Upper lobe of left lung (tissue), 6 donors: ENCODE results near the gene MYO1G. TPM values are rescaled to one million over a fixed set of nuclear protein-coding genes. Genes with fewer than 3 reads are reported as not detected.
A peak's percentile ranks its signal among the peaks of the same experiment; 100 is the strongest.

Source experiments
- ATAC-seq, 2 donors: fragments of 200-7000 bp; cut with Tn5 transposase; one replicate each; pipeline ENCODE4 v1.9.1; 2022; ENCODE audit warnings: mild to moderate bottlenecking in 2 of 2, moderate library complexity in 2 of 2; ENCODE audit not compliant: low FRiP score in 2 of 2
- DNase-seq, 2 donors: peaks; one replicate each; pipeline ENCODE4 v3.0.0-alpha.2; 2019 to 2020
- H3K27ac ChIP-seq, 4 donors: fragments of 200-600 bp; sonication (generic); one replicate each; pipeline ENCODE4 v1.5.1; 2016 to 2019
- H3K27me3 ChIP-seq, 4 donors: fragments of 200-600 bp; sonication (generic); one replicate each; pipeline ENCODE4 v1.5.1; 2017 to 2019
- H3K36me3 ChIP-seq, 4 donors: fragments of 200-600 bp; sonication (generic); one replicate each; pipeline ENCODE4 v1.5.1; 2016 to 2019
- H3K4me1 ChIP-seq, 4 donors: fragments of 200-600 bp; sonication (generic); one replicate each; pipeline ENCODE4 v1.5.1; 2018 to 2019
- H3K4me3 ChIP-seq, 4 donors: fragments of 200-600 bp; sonication (generic); one replicate each; pipeline ENCODE4 v1.5.1; 2017 to 2019; ENCODE audit warnings: mild to moderate bottlenecking in 2 of 4, moderate library complexity in 1 of 4
- H3K9me3 ChIP-seq, 4 donors: fragments of 200-600 bp; sonication (generic); one replicate each; pipeline ENCODE4 v1.5.1; 2018 to 2019
- CTCF ChIP-seq, 6 experiments: fragments of 450-650 bp in 4 of 6; fragments of 200-600 bp in 2 of 6; sonication (generic) in 2 of 6; IDR thresholded peaks; one replicate each; pipeline ENCODE4 v1.5.1; 2016 to 2019; ENCODE audit warnings: antibody characterized with exemption in 6 of 6
- EP300 ChIP-seq, 4 donors: sonication (generic); formaldehyde crosslinking; IDR thresholded peaks; one replicate each; pipeline ENCODE4 v1.5.1; 2017; ENCODE audit warnings: antibody characterized with exemption in 4 of 4, control low read depth in 2 of 4
- POLR2A ChIP-seq, 4 donors: fragments of 450-650 bp; IDR thresholded peaks; one replicate each; pipeline ENCODE4 v1.5.1; 2016 to 2017; ENCODE audit warnings: antibody characterized with exemption in 4 of 4, mild to moderate bottlenecking in 2 of 4
- POLR2AphosphoS5 ChIP-seq, 2 donors: sonication (generic); formaldehyde crosslinking; IDR thresholded peaks; one replicate each; pipeline ENCODE4 v1.5.1; 2017; ENCODE audit warnings: antibody characterized with exemption in 2 of 2
- WGBS, 2 donors: methylation state at CpG; one replicate each; pipeline ENCODE4 v1.1.5; 2017 to 2018; 5-methylcytosine and 5-hydroxymethylcytosine counted together
- total RNA-seq, 6 donors: library from RNA; depleted of rRNA in 4 of 6; stranded (reverse); fragments of >200 nt in 4 of 6; gene quantifications; one replicate each; pipeline versions ENCODE4 v1.1.0 to v1.2.1, GENCODE V29; 2016 to 2021
- donor health status: DM: no; HTN: no; CAD: no; lungs with moderate emphysema.
- donor health status: DM: no; HTN: yes; CAD: no; lungs with severe emphysema.

The MYO1G gene
- total RNA-seq, 6 donors from 2014 or later: 19.7 to 51.3 (median 38.0) TPM

- Histone ChIP-seq H3K9me3 (no peaks in the 10 kb centered on the region), H3K27me3 (no peaks in the 10 kb centered on the region), H3K4me1 (peaks cover 33 to 72% (median 69%) of the 10 kb centered on the region in 4 donors), H3K4me3 (no peak overlapping the region), H3K27ac (peak overlapping the region; percentile 81 to 86 (median 82)), H3K36me3 (peaks cover 8 to 51% (median 32%) of the 10 kb centered on the region in 4 donors)
- TF ChIP-seq EP300 (IDR thresholded peaks at IDR 0.05): no peak
- no peak for TF ChIP-seq POLR2AphosphoS5 (IDR thresholded peaks at IDR 0.05)
- TF ChIP-seq CTCF (IDR thresholded peaks at IDR 0.05): no peak
- TF ChIP-seq POLR2A (IDR thresholded peaks at IDR 0.05): no peak
- no peak for DNase-seq
- no peak for ATAC-seq
- WGBS, 2 donors: 69 to 81% methylated on average over 7 of the region's 7 CpGs
These were observed 2.4 kb upstream of the MYO1G start for GRCh38 chr7:44981035-44981706.

- Histone ChIP-seq H3K4me3 (no peak overlapping the region), H3K27ac (peak overlapping the region; percentile 81 to 86 (median 82)), H3K36me3 (peaks cover 8 to 56% (median 37%) of the 10 kb centered on the region in 4 donors), H3K9me3 (no peaks in the 10 kb centered on the region), H3K4me1 (peaks cover 31 to 66% (median 63%) of the 10 kb centered on the region in 4 donors), H3K27me3 (no peaks in the 10 kb centered on the region)
- TF ChIP-seq CTCF (IDR thresholded peaks at IDR 0.05) (no peak), POLR2A (IDR thresholded peaks at IDR 0.05) (peak in 1 of 4 donors; percentile 18), EP300 (IDR thresholded peaks at IDR 0.05) (peak; percentile 75 to 89 (median 83)), POLR2AphosphoS5 (IDR thresholded peaks at IDR 0.05) (peak; percentile 63 to 79)
- 17 to 27% methylated on average over 8 of the region's 8 CpGs for WGBS, 2 donors
- DNase-seq (peak in 1 of 2 donors; percentile 75), ATAC-seq (peak; percentile 2 to 52)
These were observed 1.7 kb upstream of the MYO1G start for GRCh38 chr7:44980393-44981034.

- H3K27me3 ChIP-seq: no peaks in the 10 kb centered on the region
- TF ChIP-seq POLR2AphosphoS5 (IDR thresholded peaks at IDR 0.05): peak in 1 of 2 donors; percentile 13
- TF ChIP-seq CTCF (IDR thresholded peaks at IDR 0.05): no peak
- peaks cover 25 to 58% (median 55%) of the 10 kb centered on the region in 4 donors for H3K4me1 ChIP-seq
- H3K36me3 ChIP-seq: peaks cover 8 to 51% (median 41%) of the 10 kb centered on the region in 4 donors
- ATAC-seq (peak in 1 of 2 donors; percentile 69), DNase-seq (no peak)
- no peaks in the 10 kb centered on the region for H3K9me3 ChIP-seq
- H3K27ac ChIP-seq: peak overlapping the region; percentile 81 to 86 (median 82)
- WGBS, 2 donors: 51 to 72% methylated on average over 7 to 8 of the region's 8 CpGs
- H3K4me3 ChIP-seq: peak overlapping the region in 1 of 4 donors; percentile 46
These were observed 922 bp upstream of the MYO1G start for GRCh38 chr7:44979481-44980392.

DNA sequence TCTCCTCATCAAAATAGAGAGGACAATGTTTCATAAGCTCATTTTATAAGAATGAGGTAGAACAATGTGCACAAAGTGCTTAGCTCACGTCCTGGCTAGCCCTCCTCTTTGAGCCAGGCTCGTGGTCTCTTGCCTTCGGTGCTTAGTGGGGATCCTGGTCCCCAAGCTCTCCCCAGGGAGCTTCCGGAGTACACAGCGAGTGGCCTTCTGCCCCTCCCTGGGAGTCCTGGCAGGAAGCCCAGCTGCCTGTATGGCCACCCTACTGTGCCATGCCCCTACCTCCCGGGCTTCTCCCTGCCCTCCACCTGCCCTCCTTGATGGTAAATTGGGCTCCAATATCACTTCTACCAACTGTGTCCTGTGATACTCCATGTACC, 868 bp downstream of the MYO1G start:
- H3K4me3 ChIP-seq: peak overlapping the region; percentile 3 to 46 (median 36)
- H3K9me3 ChIP-seq: no peaks in the 10 kb centered on the region
- TF ChIP-seq CTCF (IDR thresholded peaks at IDR 0.05): no peak
- DNase-seq: peak in 1 of 2 donors; percentile 64
- ATAC-seq: no peak
- peaks cover 22 to 54% (median 51%) of the 10 kb centered on the region in 4 donors for H3K4me1 ChIP-seq
- H3K27me3 ChIP-seq: no peaks in the 10 kb centered on the region
- peaks cover 1 to 37% (median 30%) of the 10 kb centered on the region in 4 donors for H3K36me3 ChIP-seq
- 45 to 52% methylated on average over 6 of the region's 6 CpGs for WGBS, 2 donors
- peak overlapping the region; percentile 81 to 86 (median 82) for H3K27ac ChIP-seq
